HG03521 (cell line): Measurements from ENCODE around the gene PRMT3.
"Not testable (repeated sequence)": the region's sequence is repeated elsewhere in the genome, so short reads cannot be mapped to it uniquely, and the experiment has no call there.

Experiments
- ATAC-seq: cut with Tn5 transposase; IDR thresholded peaks from one replicate; pipeline ENCODE4 v1.9.1; 2021; ENCODE audit warnings: mild to moderate bottlenecking, moderate library complexity; ENCODE audit not compliant: unreplicated experiment

PRMT3 gene

GRCh38 chr11:20373568-20374209, 13.8 kb upstream of the PRMT3 start:
- no peak for ATAC-seq

GRCh38 chr11:20374741-20375300, 12.7 kb upstream of the PRMT3 start:
- ATAC-seq = no peak

- no peak for ATAC-seq
Measured at GRCh38 chr11:20376162-20376730, 11.3 kb upstream of the PRMT3 start.

- ATAC-seq = not testable (repeated sequence)
Measured at GRCh38 chr11:20385996-20386395, 1.5 kb upstream of the PRMT3 start.

- ATAC-seq = peak; percentile 15
Measured at GRCh38 chr11:20388096-20389055, 860 bp downstream of the PRMT3 start.

- peak; percentile 79 for ATAC-seq
Measured at GRCh38 chr11:20397281-20397680, 9.8 kb downstream of the PRMT3 start.

GRCh38 chr11:20399498-20399897, 12.0 kb downstream of the PRMT3 start:
- no peak for ATAC-seq

- ATAC-seq = no peak
Measured at GRCh38 chr11:20403059-20403458, 15.5 kb downstream of the PRMT3 start.

- ATAC-seq = no peak
Measured at GRCh38 chr11:20406484-20406883, 19.0 kb downstream of the PRMT3 start.

- no peak for ATAC-seq
Measured at GRCh38 chr11:20407344-20407743, 19.8 kb downstream of the PRMT3 start.

GRCh38 chr11:20415432-20415831, 27.9 kb downstream of the PRMT3 start:
- ATAC-seq = no peak

- ATAC-seq = no peak
Measured at GRCh38 chr11:20417771-20418170, 30.3 kb downstream of the PRMT3 start.

- ATAC-seq = no peak
Measured at GRCh38 chr11:20421946-20422345, 34.4 kb downstream of the PRMT3 start.

GRCh38 chr11:20429216-20429615, 41.7 kb downstream of the PRMT3 start:
- no peak for ATAC-seq

- no peak for ATAC-seq
Measured at GRCh38 chr11:20438637-20439036, 51.1 kb downstream of the PRMT3 start.

GRCh38 chr11:20443596-20443995, 56.1 kb downstream of the PRMT3 start:
- ATAC-seq = no peak

GRCh38 chr11:20444535-20444934, 57.0 kb downstream of the PRMT3 start:
- ATAC-seq = no peak

- no peak for ATAC-seq
Measured at GRCh38 chr11:20448834-20449233, 61.3 kb downstream of the PRMT3 start.

- ATAC-seq = no peak
Measured at GRCh38 chr11:20450829-20451228, 63.3 kb downstream of the PRMT3 start.

- no peak for ATAC-seq
Measured at GRCh38 chr11:20451568-20451967, 64.1 kb downstream of the PRMT3 start.

GRCh38 chr11:20452585-20452984, 65.1 kb downstream of the PRMT3 start:
- ATAC-seq = no peak
